Stomach (tissue), 9 donors: Measurements from ENCODE around the gene SOX5. TPM values are rescaled to one million over a fixed set of nuclear protein-coding genes. Genes with fewer than 3 reads are reported as not detected.
"Not testable (repeated sequence)": the region's sequence is repeated elsewhere in the genome, so short reads cannot be mapped to it uniquely, and the experiment has no call there.

Experiments
- DNase-seq, 2 donors: peaks; one replicate each; pipeline versions ENCODE4 v3.0.0 to v3.0.0-alpha.2; 2013 to 2019
- H3K27ac ChIP-seq, 5 donors: fragments of 200-600 bp in 4 of 5; sonication (generic) in 4 of 5; one replicate each; pipeline ENCODE4 v1.5.1; 2013 to 2019; ENCODE audit warnings: mild to moderate bottlenecking in 1 of 5, moderate library complexity in 1 of 5
- H3K27me3 ChIP-seq, 3 donors: fragments of 200-600 bp; sonication (generic); one replicate each; pipeline ENCODE4 v1.5.1; 2017 to 2019; ENCODE audit warnings: mixed run types in 1 of 3
- H3K36me3 ChIP-seq, 4 donors: fragments of 200-600 bp; sonication (generic); 1 replicate in 3 of 4; 2 replicates in 1 of 4; pipeline ENCODE4 v1.5.1; 2016 to 2019
- H3K4me1 ChIP-seq, 4 donors: fragments of 200-600 bp; sonication (generic); one replicate each; pipeline ENCODE4 v1.5.1; 2016 to 2019
- H3K4me3 ChIP-seq, 4 donors: fragments of 200-600 bp; sonication (generic) in 3 of 4; one replicate each; pipeline ENCODE4 v1.5.1; 2016 to 2019; ENCODE audit warnings: mild to moderate bottlenecking in 1 of 4
- H3K9me3 ChIP-seq, 4 donors: fragments of 200-600 bp; sonication (generic); one replicate each; pipeline ENCODE4 v1.5.1; 2016 to 2019
- CTCF ChIP-seq, 7 experiments: fragments of 450-650 bp in 4 of 7; fragments of 200-600 bp in 3 of 7; sonication (generic) in 3 of 7; IDR thresholded peaks; one replicate each; pipeline ENCODE4 v1.5.1; 2016 to 2019; ENCODE audit warnings: antibody characterized with exemption in 7 of 7, control low read depth in 2 of 7, mild to moderate bottlenecking in 1 of 7
- EP300 ChIP-seq: sonication (generic); formaldehyde crosslinking; IDR thresholded peaks from one replicate; pipeline ENCODE4 v1.6.1; 2017; ENCODE audit warnings: antibody characterized with exemption
- POLR2A ChIP-seq, 4 donors: fragments of 450-650 bp; IDR thresholded peaks; one replicate each; pipeline ENCODE4 v1.6.1; 2016; ENCODE audit warnings: antibody characterized with exemption in 4 of 4, control low read depth in 2 of 4, mild to moderate bottlenecking in 1 of 4, moderate library complexity in 1 of 4
- POLR2AphosphoS5 ChIP-seq, 3 donors: sonication (generic); formaldehyde crosslinking; IDR thresholded peaks; one replicate each; pipeline ENCODE4 v1.6.1; 2016; ENCODE audit warnings: antibody characterized with exemption in 3 of 3
- WGBS, 5 donors: extraction: QIAGEN DNeasy Blood & Tissue Kit in 3 of 5; methylation state at CpG; one replicate each; pipeline versions ENCODE4 v1.1.5 to v1.1.7; 2013 to 2018; 5-methylcytosine and 5-hydroxymethylcytosine counted together
- intact Hi-C: fragments of 100-400 bp; cut with DNase I; formaldehyde crosslinking; loops from one replicate; pipeline ENCODE4 v1.15.1; 2023; ENCODE audit warnings: low total_unique reads
- polyA plus RNA-seq, 3 donors: library from polyadenylated mRNA; stranded (reverse); fragments of 200-250 nt; gene quantifications; one replicate each; pipeline ENCODE4 v1.2.3, GENCODE V29; 2013
- total RNA-seq, 5 donors: library from RNA; depleted of rRNA; stranded (reverse); fragments of >200 nt; gene quantifications; one replicate each; pipeline versions ENCODE4 v1.1.0 to v1.2.3, GENCODE V29; 2014 to 2016
- donor health status: healthy with polysubstance abuse.
- donor health status: Bipolar disorder and iron deficiency.
- donor health status: healthy.

Gene SOX5
- total and polyA plus RNA-seq, 8 donors, result 0.85 to 57.2 (median 4.6) TPM

- Histone ChIP-seq H3K4me1 (no peaks in the 10 kb centered on the region), H3K27ac (no peak overlapping the region), H3K4me3 (no peak overlapping the region), H3K27me3 (no peaks in the 10 kb centered on the region), H3K36me3 (no peaks in the 10 kb centered on the region), H3K9me3 (peaks cover 0 to 15% (median 12%) of the 10 kb centered on the region in 4 donors)
- no peak for TF ChIP-seq EP300
- no peak for TF ChIP-seq POLR2AphosphoS5 (IDR thresholded peaks at IDR 0.05)
- TF ChIP-seq CTCF (IDR thresholded peaks at IDR 0.05), result no peak
- TF ChIP-seq POLR2A (IDR thresholded peaks at IDR 0.05), result no peak
- DNase-seq, result no peak
- 70 to 86% (median 81%) methylated on average over 2 of the region's 2 CpGs for WGBS, 5 donors
- intact Hi-C loops, result no loop called here
These were observed 454.0 kb downstream of the SOX5 start for GRCh38 chr12:23495472-23495871.

- no peak for DNase-seq
- no peak overlapping the region for H3K27ac ChIP-seq
- H3K27me3 ChIP-seq, result no peaks in the 10 kb centered on the region
- H3K4me3 ChIP-seq, result no peak overlapping the region
- no peaks in the 10 kb centered on the region for H3K4me1 ChIP-seq
- intact Hi-C loops, result no loop called here
- WGBS, 5 donors, result 75 to 83% (median 77%) methylated on average over 1 of the region's 1 CpG
- H3K9me3 ChIP-seq, result peaks cover 0 to 16% (median 7%) of the 10 kb centered on the region in 4 donors
- no peaks in the 10 kb centered on the region for H3K36me3 ChIP-seq
- TF ChIP-seq EP300, result no peak
- TF ChIP-seq POLR2AphosphoS5 (IDR thresholded peaks at IDR 0.05), result no peak
- TF ChIP-seq POLR2A (IDR thresholded peaks at IDR 0.05), result no peak
- no peak for TF ChIP-seq CTCF (IDR thresholded peaks at IDR 0.05)
These were observed 455.8 kb downstream of the SOX5 start for GRCh38 chr12:23493672-23494071.

- H3K36me3 ChIP-seq, H3K4me1 ChIP-seq, H3K27me3 ChIP-seq, H3K9me3 ChIP-seq, H3K4me3 ChIP-seq, H3K27ac ChIP-seq, DNase-seq, intact Hi-C loops: not testable (repeated sequence)
- WGBS, 5 donors, result 72 to 95% (median 86%) methylated on average over 3 of the region's 3 CpGs
These were observed 458.4 kb downstream of the SOX5 start for GRCh38 chr12:23491029-23491428.

- 75 to 80% (median 77%) methylated on average over 2 of the region's 2 CpGs for WGBS, 5 donors
- Histone ChIP-seq H3K4me3 (no peak overlapping the region), H3K9me3 (peaks cover 0 to 10% (median 4%) of the 10 kb centered on the region in 4 donors), H3K27ac (no peak overlapping the region), H3K36me3 (no peaks in the 10 kb centered on the region), H3K27me3 (no peaks in the 10 kb centered on the region), H3K4me1 (no peaks in the 10 kb centered on the region)
- DNase-seq, result no peak
- intact Hi-C loops, result no loop called here
- TF ChIP-seq EP300, result no peak
- no peak for TF ChIP-seq CTCF (IDR thresholded peaks at IDR 0.05)
- TF ChIP-seq POLR2A (IDR thresholded peaks at IDR 0.05), result no peak
- no peak for TF ChIP-seq POLR2AphosphoS5 (IDR thresholded peaks at IDR 0.05)
These were observed 461.3 kb downstream of the SOX5 start for GRCh38 chr12:23488130-23488529.

GRCh38 chr12:23484238-23484637, 465.2 kb downstream of the SOX5 start:
- H3K36me3 ChIP-seq, result no peaks in the 10 kb centered on the region
- WGBS, 5 donors, result 65 to 74% (median 71%) methylated on average over 2 of the region's 2 CpGs
- no peak overlapping the region for H3K4me3 ChIP-seq
- no peaks in the 10 kb centered on the region for H3K4me1 ChIP-seq
- no peaks in the 10 kb centered on the region for H3K27me3 ChIP-seq
- DNase-seq, result no peak
- TF ChIP-seq CTCF (IDR thresholded peaks at IDR 0.05) (no peak), POLR2A (IDR thresholded peaks at IDR 0.05) (no peak), EP300 (no peak), POLR2AphosphoS5 (IDR thresholded peaks at IDR 0.05) (no peak)
- H3K27ac ChIP-seq, result no peak overlapping the region
- intact Hi-C loops, result no loop called here
- H3K9me3 ChIP-seq, result peaks cover 0 to 15% (median 0%) of the 10 kb centered on the region in 4 donors
